Measurements from ENCODE around the gene DNAJB13. TPM values are rescaled to one million over a fixed set of nuclear protein-coding genes. Genes with fewer than 3 reads are reported as not detected.

The DNAJB13 gene
- polyA plus RNA-seq, 1 donor from 2014 or later, result not detected

DNA sequence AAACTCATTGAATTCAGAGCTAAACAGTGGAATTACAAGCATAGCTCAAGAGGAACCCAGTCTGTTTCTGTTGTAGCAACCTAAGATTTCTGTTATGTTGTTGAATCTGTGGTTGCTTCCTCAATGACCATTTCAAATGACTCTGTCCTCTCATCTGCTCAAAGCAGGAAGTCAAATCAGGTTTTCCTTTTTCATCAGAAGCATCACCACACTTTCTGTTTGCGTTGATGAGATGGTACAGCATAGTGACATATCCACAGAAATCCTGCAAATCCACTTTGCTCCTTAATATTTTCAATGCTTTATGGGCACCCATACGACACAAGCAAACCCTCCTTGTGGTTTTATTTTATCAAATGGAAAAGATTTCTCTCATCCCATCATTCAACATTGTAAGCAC lies 44.4 kb downstream of the DNAJB13 start:
- Histone ChIP-seq H2AFZ (ENCODE audit: low read depth, low read length) (no peak overlapping the region), H3K9me2 (ENCODE audit: insufficient read depth, low read length) (no peaks in the 10 kb centered on the region), H3K4me2 (ENCODE audit: low read length) (no peak overlapping the region), H3K9me3 (ENCODE audit: low read length) (no peaks in the 10 kb centered on the region), H3K27ac (ENCODE audit: low read length) (no peak overlapping the region), H3K4me3 (ENCODE audit: low read length) (no peak overlapping the region), H3K36me3 (ENCODE audit: insufficient read depth, low read length) (no peaks in the 10 kb centered on the region), H3K27me3 (ENCODE audit: insufficient read depth, low read depth, low read length) (no peaks in the 10 kb centered on the region), H3K79me2 (replicated peaks; ENCODE audit: insufficient read depth, low read length) (no peaks in the 10 kb centered on the region), H4K20me1 (ENCODE audit: insufficient read depth) (no peaks in the 10 kb centered on the region), H3F3A (ENCODE audit: insufficient read depth, low read length, poor library complexity, severe bottlenecking) (no peaks in the 10 kb centered on the region), H3K9ac (ENCODE audit: low read length) (no peak overlapping the region)
- TF ChIP-seq SMC3 (conservative IDR thresholded peaks at IDR 0.05; ENCODE audit: poor library complexity) (no peak), MXI1 (conservative IDR thresholded peaks at IDR 0.05; ENCODE audit: poor library complexity, severe bottlenecking) (no peak), EZH2 (IDR thresholded peaks at IDR 0.05; ENCODE audit: borderline replicate concordance, insufficient read depth, low read length, poor library complexity, severe bottlenecking) (no peak), POLR2AphosphoS5 (IDR thresholded peaks at IDR 0.05) (no peak), EP300 (conservative IDR thresholded peaks at IDR 0.05; ENCODE audit: poor library complexity, severe bottlenecking) (no peak)

DNA sequence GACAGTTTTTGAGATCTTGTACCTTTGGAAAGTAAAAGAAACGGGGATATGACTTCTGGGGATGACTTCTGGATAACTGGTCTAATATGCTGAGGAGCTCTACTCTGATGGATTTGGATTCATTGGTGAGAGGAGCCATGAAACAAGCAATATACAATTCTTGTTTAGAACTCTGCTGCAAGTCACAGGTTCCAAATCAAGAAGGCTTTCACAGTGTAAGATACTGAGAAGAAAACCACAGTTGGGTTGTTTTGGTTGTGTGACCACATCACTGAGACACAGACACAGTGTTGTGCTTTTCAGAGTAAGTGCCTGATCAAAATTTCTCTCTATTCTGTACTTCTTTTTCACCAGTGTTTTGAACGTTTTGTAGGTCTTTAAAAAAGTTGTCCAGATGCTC lies 44.9 kb downstream of the DNAJB13 start:
- Histone ChIP-seq H2AFZ (ENCODE audit: low read depth, low read length) (no peak overlapping the region), H3K79me2 (replicated peaks; ENCODE audit: insufficient read depth, low read length) (no peaks in the 10 kb centered on the region), H3K36me3 (ENCODE audit: insufficient read depth, low read length) (no peaks in the 10 kb centered on the region), H3F3A (ENCODE audit: insufficient read depth, low read length, poor library complexity, severe bottlenecking) (no peaks in the 10 kb centered on the region), H3K4me3 (ENCODE audit: low read length) (no peak overlapping the region), H4K20me1 (ENCODE audit: insufficient read depth) (no peaks in the 10 kb centered on the region), H3K27ac (ENCODE audit: low read length) (no peak overlapping the region), H3K9ac (ENCODE audit: low read length) (no peak overlapping the region), H3K4me2 (ENCODE audit: low read length) (no peak overlapping the region), H3K9me3 (ENCODE audit: low read length) (no peaks in the 10 kb centered on the region), H3K9me2 (ENCODE audit: insufficient read depth, low read length) (no peaks in the 10 kb centered on the region), H3K27me3 (ENCODE audit: insufficient read depth, low read depth, low read length) (no peaks in the 10 kb centered on the region)
- no peak for TF ChIP-seq POLR2AphosphoS5 (IDR thresholded peaks at IDR 0.05)
- no peak for TF ChIP-seq EP300 (conservative IDR thresholded peaks at IDR 0.05; ENCODE audit: poor library complexity, severe bottlenecking)
- TF ChIP-seq RAD21 (conservative IDR thresholded peaks at IDR 0.05), result no peak
- TF ChIP-seq, protein P1, sequence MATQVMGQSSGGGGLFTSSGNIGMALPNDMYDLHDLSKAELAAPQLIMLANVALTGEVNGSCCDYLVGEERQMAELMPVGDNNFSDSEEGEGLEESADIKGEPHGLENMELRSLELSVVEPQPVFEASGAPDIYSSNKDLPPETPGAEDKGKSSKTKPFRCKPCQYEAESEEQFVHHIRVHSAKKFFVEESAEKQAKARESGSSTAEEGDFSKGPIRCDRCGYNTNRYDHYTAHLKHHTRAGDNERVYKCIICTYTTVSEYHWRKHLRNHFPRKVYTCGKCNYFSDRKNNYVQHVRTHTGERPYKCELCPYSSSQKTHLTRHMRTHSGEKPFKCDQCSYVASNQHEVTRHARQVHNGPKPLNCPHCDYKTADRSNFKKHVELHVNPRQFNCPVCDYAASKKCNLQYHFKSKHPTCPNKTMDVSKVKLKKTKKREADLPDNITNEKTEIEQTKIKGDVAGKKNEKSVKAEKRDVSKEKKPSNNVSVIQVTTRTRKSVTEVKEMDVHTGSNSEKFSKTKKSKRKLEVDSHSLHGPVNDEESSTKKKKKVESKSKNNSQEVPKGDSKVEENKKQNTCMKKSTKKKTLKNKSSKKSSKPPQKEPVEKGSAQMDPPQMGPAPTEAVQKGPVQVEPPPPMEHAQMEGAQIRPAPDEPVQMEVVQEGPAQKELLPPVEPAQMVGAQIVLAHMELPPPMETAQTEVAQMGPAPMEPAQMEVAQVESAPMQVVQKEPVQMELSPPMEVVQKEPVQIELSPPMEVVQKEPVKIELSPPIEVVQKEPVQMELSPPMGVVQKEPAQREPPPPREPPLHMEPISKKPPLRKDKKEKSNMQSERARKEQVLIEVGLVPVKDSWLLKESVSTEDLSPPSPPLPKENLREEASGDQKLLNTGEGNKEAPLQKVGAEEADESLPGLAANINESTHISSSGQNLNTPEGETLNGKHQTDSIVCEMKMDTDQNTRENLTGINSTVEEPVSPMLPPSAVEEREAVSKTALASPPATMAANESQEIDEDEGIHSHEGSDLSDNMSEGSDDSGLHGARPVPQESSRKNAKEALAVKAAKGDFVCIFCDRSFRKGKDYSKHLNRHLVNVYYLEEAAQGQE (IDR thresholded peaks at IDR 0.05; ENCODE audit: borderline replicate concordance), result no peak
- no peak for TF ChIP-seq SMC3 (conservative IDR thresholded peaks at IDR 0.05; ENCODE audit: poor library complexity)
- TF ChIP-seq, protein P2, sequence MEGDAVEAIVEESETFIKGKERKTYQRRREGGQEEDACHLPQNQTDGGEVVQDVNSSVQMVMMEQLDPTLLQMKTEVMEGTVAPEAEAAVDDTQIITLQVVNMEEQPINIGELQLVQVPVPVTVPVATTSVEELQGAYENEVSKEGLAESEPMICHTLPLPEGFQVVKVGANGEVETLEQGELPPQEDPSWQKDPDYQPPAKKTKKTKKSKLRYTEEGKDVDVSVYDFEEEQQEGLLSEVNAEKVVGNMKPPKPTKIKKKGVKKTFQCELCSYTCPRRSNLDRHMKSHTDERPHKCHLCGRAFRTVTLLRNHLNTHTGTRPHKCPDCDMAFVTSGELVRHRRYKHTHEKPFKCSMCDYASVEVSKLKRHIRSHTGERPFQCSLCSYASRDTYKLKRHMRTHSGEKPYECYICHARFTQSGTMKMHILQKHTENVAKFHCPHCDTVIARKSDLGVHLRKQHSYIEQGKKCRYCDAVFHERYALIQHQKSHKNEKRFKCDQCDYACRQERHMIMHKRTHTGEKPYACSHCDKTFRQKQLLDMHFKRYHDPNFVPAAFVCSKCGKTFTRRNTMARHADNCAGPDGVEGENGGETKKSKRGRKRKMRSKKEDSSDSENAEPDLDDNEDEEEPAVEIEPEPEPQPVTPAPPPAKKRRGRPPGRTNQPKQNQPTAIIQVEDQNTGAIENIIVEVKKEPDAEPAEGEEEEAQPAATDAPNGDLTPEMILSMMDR (IDR thresholded peaks at IDR 0.05; ENCODE audit: poor library complexity, severe bottlenecking), result no peak
- TF ChIP-seq EZH2 (IDR thresholded peaks at IDR 0.05; ENCODE audit: borderline replicate concordance, insufficient read depth, low read length, poor library complexity, severe bottlenecking), result no peak
- TF ChIP-seq MXI1 (conservative IDR thresholded peaks at IDR 0.05; ENCODE audit: poor library complexity, severe bottlenecking), result no peak
